B cell (primary cell): ENCODE measurements around the gene CNOT4.

ENCODE experiments used
- CTCF ChIP-seq: fragments of 200-600 bp; IDR thresholded peaks from one replicate; pipeline ENCODE4 v1.8.0; 2022; ENCODE audit warnings: antibody characterized with exemption, mild to moderate bottlenecking
- EZH2 ChIP-seq: IDR thresholded peaks from 2 replicates; pipeline ENCODE4 v1.6.1; 2012; ENCODE audit warnings: borderline replicate concordance, low read depth, mild to moderate bottlenecking, moderate library complexity, low read length; ENCODE audit not compliant: insufficient read depth, poor library complexity, severe bottlenecking

DNA sequence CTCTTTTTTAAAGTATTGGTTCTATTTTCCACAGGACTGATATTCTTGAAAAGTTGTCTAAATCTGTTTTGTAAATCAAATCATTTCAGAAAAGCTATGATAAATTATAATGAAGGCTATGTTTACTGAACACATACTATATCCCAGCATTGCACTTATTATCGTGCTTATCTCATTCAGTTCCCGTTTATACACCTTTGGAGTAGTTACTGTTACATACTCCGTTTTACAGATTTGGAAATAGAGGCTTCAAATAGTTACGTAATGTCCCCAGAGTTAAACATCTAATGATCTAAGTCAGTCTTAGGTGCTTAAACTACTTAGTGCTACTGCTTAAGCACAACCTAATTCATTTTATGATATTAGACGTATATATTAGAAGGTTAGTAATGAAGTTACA lies 49.0 kb upstream of the CNOT4 start:
- no peak for TF ChIP-seq CTCF
- TF ChIP-seq EZH2: no peak
